Smooth muscle cell (in vitro differentiated cells): ENCODE data around the gene BBIP1. TPM values are rescaled to one million over a fixed set of nuclear protein-coding genes. Genes with fewer than 3 reads are reported as not detected.

Source experiments
- DNase-seq: peaks from one replicate; lab custom pipeline; 2025; ENCODE audit not compliant: unreplicated experiment; lab: John Stamatoyannopoulos, UW
- H2AFZ ChIP-seq: fragments of 200-600 bp; sonication (generic); 2 replicates; pipeline ENCODE4 v1.6.0; 2016; ENCODE audit warnings: antibody characterized with exemption, low read depth, mild to moderate bottlenecking
- H3F3A ChIP-seq: fragments of 200-600 bp; sonication (generic); 2 replicates; pipeline ENCODE4 v1.6.0; 2017; ENCODE audit warnings: antibody characterized with exemption, low read depth
- H3K27ac ChIP-seq: fragments of 200-600 bp; sonication (generic); 2 replicates; pipeline ENCODE4 v1.5.1; 2016; ENCODE audit warnings: low read depth, mild to moderate bottlenecking
- H3K27me3 ChIP-seq: fragments of 200-600 bp; sonication (generic); 2 replicates; pipeline ENCODE4 v1.6.1; 2016; ENCODE audit warnings: low read depth, mild to moderate bottlenecking
- H3K36me3 ChIP-seq: fragments of 200-600 bp; sonication (generic); 2 replicates; pipeline ENCODE4 v1.5.1; 2016; ENCODE audit warnings: low read depth
- H3K4me1 ChIP-seq: fragments of 200-600 bp; sonication (generic); 2 replicates; pipeline ENCODE4 v1.5.1; 2016; ENCODE audit warnings: low read depth
- H3K4me2 ChIP-seq: fragments of 200-600 bp; sonication (generic); 2 replicates; pipeline ENCODE4 v1.6.0; 2016; ENCODE audit warnings: mild to moderate bottlenecking
- H3K4me3 ChIP-seq: fragments of 200-600 bp; sonication (generic); 2 replicates; pipeline ENCODE4 v1.5.1; 2016; ENCODE audit warnings: mild to moderate bottlenecking
- H3K79me2 ChIP-seq: fragments of 200-600 bp; sonication (generic); 2 replicates; pipeline ENCODE4 v1.6.0; 2016; ENCODE audit warnings: low read depth, mild to moderate bottlenecking
- H3K9ac ChIP-seq: fragments of 200-600 bp; sonication (generic); 2 replicates; pipeline ENCODE4 v1.6.0; 2016; ENCODE audit warnings: low read depth
- H3K9me3 ChIP-seq: fragments of 200-600 bp; sonication (generic); replicated peaks from 2 replicates; pipeline ENCODE4 v1.5.1; 2016; ENCODE audit warnings: low read depth
- H4K20me1 ChIP-seq: fragments of 200-600 bp; sonication (generic); 2 replicates; pipeline ENCODE4 v1.6.0; 2016; ENCODE audit warnings: low read depth
- CTCF ChIP-seq: fragments of 200-600 bp; sonication (generic); IDR thresholded peaks from 2 replicates; pipeline ENCODE4 v1.5.1; 2017; ENCODE audit warnings: borderline replicate concordance, mild to moderate bottlenecking, antibody characterized with exemption; ENCODE audit not compliant: insufficient read depth, poor library complexity, severe bottlenecking
- WGBS: methylation state at CpG from one replicate; pipeline ENCODE4 v1.1.7; 2016; ENCODE audit warnings: low lambda C conversion rate; 5-methylcytosine and 5-hydroxymethylcytosine counted together
- polyA plus RNA-seq: library from polyadenylated mRNA; unstranded; fragments of >200 nt; fragmentation: Nextera tagmentation; extraction: Ambion mirVana; gene quantifications from 2 replicates; pipeline ENCODE4 v1.2.1, GENCODE V29; 2016
- total RNA-seq: library from RNA; depleted of rRNA; stranded (reverse); fragments of >200 nt; gene quantifications from 2 replicates; pipeline ENCODE4 v1.2.3, GENCODE V29; 2014

BBIP1 gene
- total and polyA plus RNA-seq, 2 experiments from 2014 or later = 17.8 to 22.3 TPM

GRCh38 chr10:110957606-110958005, 38.6 kb upstream of the BBIP1 start:
- no peak for TF ChIP-seq CTCF
- no peak overlapping the region for H2AFZ ChIP-seq
- peaks cover 99% of the 10 kb centered on the region for H4K20me1 ChIP-seq
- no peaks in the 10 kb centered on the region for H3K9me3 ChIP-seq
- H3K27me3 ChIP-seq = no peaks in the 10 kb centered on the region
- no peak overlapping the region for H3K9ac ChIP-seq
- H3K27ac ChIP-seq = no peak overlapping the region
- 93% methylated on average over 1 of the region's 1 CpG for WGBS
- no peak overlapping the region for H3K4me2 ChIP-seq
- no peak overlapping the region for H3K4me3 ChIP-seq
- H3K79me2 ChIP-seq = peaks cover 95% of the 10 kb centered on the region
- no peaks in the 10 kb centered on the region for H3F3A ChIP-seq
- no peaks in the 10 kb centered on the region for H3K36me3 ChIP-seq
- DNase-seq = no peak
- no peaks in the 10 kb centered on the region for H3K4me1 ChIP-seq

GRCh38 chr10:110951381-110951780, 32.4 kb upstream of the BBIP1 start:
- no peak for DNase-seq
- no peak overlapping the region for H3K4me3 ChIP-seq
- H3K36me3 ChIP-seq = no peaks in the 10 kb centered on the region
- H3K27me3 ChIP-seq = no peaks in the 10 kb centered on the region
- no peaks in the 10 kb centered on the region for H3K9me3 ChIP-seq
- no peak overlapping the region for H3K27ac ChIP-seq
- TF ChIP-seq CTCF = no peak
- peaks cover 94% of the 10 kb centered on the region for H4K20me1 ChIP-seq
- H2AFZ ChIP-seq = no peak overlapping the region
- H3K4me2 ChIP-seq = no peak overlapping the region
- H3F3A ChIP-seq = no peaks in the 10 kb centered on the region
- peaks cover 99% of the 10 kb centered on the region for H3K79me2 ChIP-seq
- 97% methylated on average over 4 of the region's 4 CpGs for WGBS
- H3K9ac ChIP-seq = no peak overlapping the region
- peaks cover 8% of the 10 kb centered on the region for H3K4me1 ChIP-seq

GRCh38 chr10:110947061-110947595, 28.1 kb upstream of the BBIP1 start:
- H4K20me1 ChIP-seq = peaks cover 94% of the 10 kb centered on the region
- H3K4me1 ChIP-seq = peaks cover 8% of the 10 kb centered on the region
- no peak for TF ChIP-seq CTCF
- H3K27ac ChIP-seq = peak overlapping the region; percentile 55
- H3K4me3 ChIP-seq = no peak overlapping the region
- H3K36me3 ChIP-seq = no peaks in the 10 kb centered on the region
- 32% methylated on average over 4 of the region's 4 CpGs for WGBS
- H3K79me2 ChIP-seq = peaks cover 99% of the 10 kb centered on the region
- DNase-seq = no peak
- no peak overlapping the region for H2AFZ ChIP-seq
- H3K4me2 ChIP-seq = peak overlapping the region; percentile 66
- no peaks in the 10 kb centered on the region for H3K27me3 ChIP-seq
- H3K9me3 ChIP-seq = no peaks in the 10 kb centered on the region
- H3F3A ChIP-seq = no peaks in the 10 kb centered on the region
- no peak overlapping the region for H3K9ac ChIP-seq

- H3K36me3 ChIP-seq = no peaks in the 10 kb centered on the region
- H3K27ac ChIP-seq = peak overlapping the region; percentile 55
- no peak overlapping the region for H3K4me3 ChIP-seq
- H3F3A ChIP-seq = no peaks in the 10 kb centered on the region
- no peak overlapping the region for H3K9ac ChIP-seq
- 76% methylated on average over 1 of the region's 1 CpG for WGBS
- DNase-seq = no peak
- peaks cover 99% of the 10 kb centered on the region for H3K79me2 ChIP-seq
- no peak overlapping the region for H3K4me2 ChIP-seq
- no peak for TF ChIP-seq CTCF
- peaks cover 89% of the 10 kb centered on the region for H4K20me1 ChIP-seq
- H3K27me3 ChIP-seq = no peaks in the 10 kb centered on the region
- H3K4me1 ChIP-seq = peaks cover 8% of the 10 kb centered on the region
- no peaks in the 10 kb centered on the region for H3K9me3 ChIP-seq
- H2AFZ ChIP-seq = no peak overlapping the region
Observed at GRCh38 chr10:110946496-110946895, 27.5 kb upstream of the BBIP1 start.
